Right kidney (tissue), 9 donors: ENCODE results near the gene DIAPH2.
A peak's percentile ranks its signal among the peaks of the same experiment; 100 is the strongest.
"Not testable (repeated sequence)": the region's sequence is repeated elsewhere in the genome, so short reads cannot be mapped to it uniquely, and the experiment has no call there.

Experiments used
- DNase-seq: peaks from one replicate; pipeline ENCODE4 v3.0.0-alpha.2; 2016
- long read RNA-seq, 8 donors: transcript quantifications; one replicate each; lab custom pipeline, GENCODE V29; 2026

DIAPH2 gene
- long read RNA-seq, donor 1 = 0 reads
- long read RNA-seq, donor 2 = 0 reads
- long read RNA-seq, donor 3 = 0 reads
- long read RNA-seq, donor 4 = 0 reads
- long read RNA-seq, donor 5, partial matches to known transcripts = 0 of 1 reads
- long read RNA-seq, donor 5, other reads (novel, unspliced or antisense) = 0 of 1 reads
- long read RNA-seq, donor 6 = 0 reads
- long read RNA-seq, donor 7 = 0 reads
- long read RNA-seq, donor 8 = 0 reads

DNA sequence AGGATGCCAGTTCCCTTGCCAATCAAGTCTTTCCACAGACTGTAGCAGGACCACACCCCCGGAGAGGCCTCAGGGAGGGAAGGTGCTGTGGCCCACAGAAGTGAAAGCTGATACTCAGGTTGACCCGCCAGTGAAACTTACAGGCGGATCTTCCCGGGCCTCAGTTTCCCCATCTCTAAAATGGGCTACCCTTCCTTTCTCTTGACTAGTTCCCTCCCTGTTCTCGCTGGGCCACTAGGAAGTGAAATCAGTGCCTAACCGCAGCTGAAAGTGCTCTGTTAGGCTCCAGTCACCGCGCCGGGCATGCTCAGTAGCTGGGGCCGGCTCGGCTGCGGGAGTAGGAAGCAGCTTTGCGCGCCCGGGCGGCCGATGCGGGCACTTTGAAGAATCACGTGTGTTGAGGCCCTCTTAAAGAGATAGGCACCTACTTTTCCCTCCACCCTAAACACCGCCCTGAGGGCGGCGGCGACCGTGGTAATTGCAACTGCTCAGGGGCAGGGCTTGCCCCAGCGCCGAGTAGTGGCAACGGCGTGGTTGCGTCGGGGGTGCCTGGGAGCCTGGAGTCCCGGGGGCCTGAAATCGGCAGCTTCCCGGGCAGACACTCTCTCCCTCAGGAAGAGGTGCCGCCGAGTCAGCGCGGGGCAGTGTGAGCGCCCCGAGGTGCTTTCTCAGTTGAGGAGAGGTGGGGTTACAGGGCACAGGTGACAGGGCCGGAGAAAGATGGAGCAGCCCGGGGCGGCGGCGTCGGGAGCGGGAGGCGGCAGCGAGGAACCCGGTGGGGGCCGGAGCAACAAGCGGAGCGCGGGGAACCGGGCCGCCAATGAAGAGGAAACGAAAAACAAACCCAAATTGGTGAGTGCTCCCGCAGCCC lies at the start of gene DIAPH2:
Gene DIAPH2, plus strand, starts transcription at position 504 of the 871 bp plus-strand sequence.
- DNase-seq = peak; percentile 64

DNA sequence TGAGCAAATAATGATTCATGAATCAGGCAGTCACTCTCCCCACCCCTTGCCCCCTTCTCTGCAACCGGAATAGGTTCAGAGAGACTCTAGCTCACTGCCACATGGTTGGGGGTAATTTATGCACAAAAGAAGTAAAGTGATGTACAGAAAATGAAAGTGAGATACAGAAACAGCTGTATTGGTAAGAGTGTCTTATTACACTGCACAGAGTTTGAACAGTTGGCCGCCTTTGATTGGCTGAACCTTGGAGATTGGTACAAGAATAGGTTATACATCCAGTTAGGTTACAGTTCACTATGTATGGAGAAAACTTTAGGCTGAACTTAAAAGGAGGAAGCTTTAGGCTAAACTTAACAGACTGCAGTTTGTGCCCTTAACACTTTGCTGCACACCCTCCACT lies 34.6 kb upstream of the DIAPH2 start:
- no peak for DNase-seq

DNA sequence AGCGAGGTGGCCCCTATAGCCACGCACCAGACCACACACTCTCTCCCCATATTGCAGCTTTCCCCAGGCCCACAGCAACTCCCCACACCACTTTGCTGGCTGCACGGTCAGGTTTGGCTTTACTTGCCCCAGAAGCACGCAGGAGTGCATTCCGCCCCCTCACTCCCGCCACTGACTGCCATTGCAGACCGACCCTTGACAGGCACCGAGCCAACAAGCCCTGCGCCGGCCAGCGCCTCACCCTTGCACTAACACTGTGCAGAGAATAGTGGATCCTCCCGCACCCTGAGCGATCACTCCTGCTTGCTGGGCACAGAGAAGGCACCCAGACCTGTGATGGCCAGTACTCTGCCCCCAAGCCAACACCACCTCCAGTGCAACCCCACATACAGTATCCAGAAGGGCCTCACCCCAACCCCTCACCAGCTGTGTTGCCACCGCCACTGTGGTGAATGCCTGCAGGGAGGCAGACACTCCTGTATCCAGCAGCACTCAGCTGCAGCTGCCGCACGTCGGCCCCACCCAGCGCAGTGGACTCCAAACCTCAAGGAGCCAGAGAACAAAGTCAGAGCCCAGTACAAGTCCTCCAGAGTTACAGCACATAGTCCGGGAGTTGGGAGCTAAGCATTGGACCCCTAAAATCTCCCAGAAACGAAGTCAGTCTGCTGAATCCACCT lies 28.6 kb upstream of the DIAPH2 start:
- DNase-seq = no peak

DNA sequence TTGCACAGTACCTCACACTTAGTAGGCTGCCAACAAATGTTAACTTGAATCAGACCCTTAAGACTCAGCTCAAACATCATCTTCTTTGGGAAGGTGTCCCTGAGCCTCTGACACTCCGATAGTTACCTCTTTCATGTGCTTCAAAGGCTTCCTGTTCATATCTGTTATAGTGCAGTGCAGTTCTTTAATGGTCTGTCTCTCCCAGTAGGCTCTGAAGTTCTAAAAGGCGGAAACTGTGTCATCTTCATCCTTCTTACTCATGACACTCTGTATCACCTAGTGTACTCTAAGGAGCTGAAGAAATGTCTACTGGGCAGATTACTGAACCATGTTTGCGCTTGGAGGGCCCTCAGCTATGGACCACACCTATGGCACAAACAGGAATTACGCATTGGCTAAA lies 2.1 kb upstream of the DIAPH2 start:
- DNase-seq = no peak

DNA sequence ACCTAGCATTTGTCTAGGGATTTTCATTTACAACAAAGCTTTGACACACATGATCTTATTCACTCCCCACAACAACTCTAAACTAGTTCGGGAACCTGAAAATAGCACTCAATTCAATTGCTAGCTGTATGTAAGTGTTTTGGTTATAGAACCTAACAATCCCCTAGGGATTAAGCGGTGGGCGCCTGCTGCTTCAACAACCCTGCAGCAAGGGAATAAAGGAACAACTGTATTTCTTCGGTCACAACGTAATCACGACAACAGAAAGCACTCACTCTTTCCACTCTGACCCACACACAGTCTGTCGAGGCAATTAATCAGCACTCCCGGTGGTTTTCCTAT lies 674 bp upstream of the DIAPH2 start:
- DNase-seq = no peak

DNA sequence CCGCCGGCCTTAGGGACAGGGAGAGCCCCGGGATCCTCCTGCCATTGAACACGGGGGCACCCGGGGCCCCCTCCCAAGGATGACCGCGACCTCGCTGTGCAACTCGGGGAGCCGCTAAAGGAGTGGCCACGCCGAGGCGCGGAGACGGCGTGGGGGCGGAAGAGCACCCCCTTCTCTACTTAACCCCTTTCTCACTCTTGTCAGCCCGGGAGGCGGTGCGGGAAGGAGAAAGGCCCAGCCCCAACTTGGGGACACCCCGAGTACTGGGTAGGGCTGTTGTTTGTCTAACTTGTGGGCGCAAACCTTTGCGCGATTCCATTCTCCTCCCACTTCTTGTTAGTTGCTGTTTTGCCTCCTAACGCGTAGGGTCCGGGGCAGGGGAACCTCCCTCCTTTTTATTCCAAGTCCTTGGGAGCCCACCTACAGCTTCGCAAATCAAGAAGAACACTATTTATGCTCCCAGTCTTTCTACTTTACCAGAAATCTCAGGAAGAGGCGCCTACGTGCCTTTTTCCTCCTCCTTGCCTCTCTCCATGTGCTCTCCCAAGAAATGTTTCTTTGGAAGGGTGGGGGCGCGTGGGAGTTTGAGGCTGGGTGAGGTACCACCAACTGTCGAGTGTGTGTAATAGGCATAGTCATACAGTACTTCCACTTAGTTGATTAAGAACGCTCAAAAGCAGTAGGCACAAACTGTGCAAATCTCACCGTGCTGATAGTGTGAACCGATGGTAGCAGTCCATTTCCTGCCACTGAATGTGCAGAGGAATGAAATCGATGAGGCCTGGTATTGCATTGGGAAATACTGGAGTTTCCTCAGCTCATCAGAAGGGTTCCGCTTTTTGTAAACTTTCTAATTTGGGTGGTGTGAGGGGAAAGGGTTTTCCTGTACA lies 813 bp downstream of the DIAPH2 start:
- DNase-seq = no peak

DNA sequence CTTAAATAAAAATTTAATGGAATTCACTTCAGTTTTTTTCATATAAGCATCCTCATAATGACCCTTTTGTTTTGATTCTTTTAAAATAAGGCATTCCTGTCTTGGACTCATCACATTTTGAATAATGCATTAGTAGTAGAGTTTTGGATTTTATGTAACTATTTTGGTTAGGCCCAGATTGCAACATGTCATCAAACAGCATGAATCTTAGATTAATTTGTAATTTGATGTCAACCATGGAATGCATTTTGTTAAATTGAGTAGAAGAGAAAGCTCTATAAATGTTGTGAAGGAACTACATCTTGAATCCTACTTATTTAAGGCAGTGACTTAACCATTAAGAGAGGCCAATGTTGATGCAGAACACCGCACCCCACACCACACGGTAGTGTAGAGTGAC lies 3.1 kb downstream of the DIAPH2 start:
- no peak for DNase-seq

DNA sequence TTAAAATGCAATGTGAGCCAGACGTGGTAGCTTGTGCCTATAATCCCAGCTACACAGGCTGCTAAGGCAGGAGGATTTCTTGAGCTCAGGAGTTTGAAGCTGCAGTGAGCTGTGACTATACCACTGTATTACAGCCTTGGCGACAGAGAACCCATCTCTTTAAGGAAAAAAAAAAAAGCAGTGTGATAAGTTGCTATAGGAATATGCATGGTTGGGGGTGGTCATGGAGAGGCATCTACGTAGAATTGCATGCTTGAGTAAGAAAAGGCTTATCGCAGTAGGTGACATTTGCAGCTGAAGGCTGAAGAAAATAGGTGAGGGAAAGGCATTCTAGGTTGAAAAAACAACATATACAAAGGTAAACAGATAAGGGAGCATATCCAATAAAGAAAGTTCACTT lies 4.1 kb downstream of the DIAPH2 start:
- no peak for DNase-seq

DNA sequence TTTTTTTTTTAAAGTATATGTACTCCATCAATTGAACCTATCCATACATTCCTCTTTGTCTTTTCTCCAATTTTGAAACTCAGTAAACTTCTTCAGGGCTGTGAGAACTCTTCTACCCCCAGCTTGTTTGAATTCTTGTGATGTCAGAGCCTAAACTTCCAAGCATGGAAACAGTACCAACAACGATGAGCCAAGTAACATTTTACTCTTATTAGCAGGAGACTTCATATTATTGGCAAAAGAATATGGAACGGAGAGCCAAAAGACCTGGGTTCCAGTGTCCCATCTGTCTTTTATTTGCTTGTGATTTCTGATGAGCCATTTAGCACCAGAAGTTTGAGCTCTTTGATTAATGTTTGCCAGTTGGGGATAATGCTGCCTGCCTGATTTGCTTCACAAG lies 5.3 kb downstream of the DIAPH2 start:
- no peak for DNase-seq

DNA sequence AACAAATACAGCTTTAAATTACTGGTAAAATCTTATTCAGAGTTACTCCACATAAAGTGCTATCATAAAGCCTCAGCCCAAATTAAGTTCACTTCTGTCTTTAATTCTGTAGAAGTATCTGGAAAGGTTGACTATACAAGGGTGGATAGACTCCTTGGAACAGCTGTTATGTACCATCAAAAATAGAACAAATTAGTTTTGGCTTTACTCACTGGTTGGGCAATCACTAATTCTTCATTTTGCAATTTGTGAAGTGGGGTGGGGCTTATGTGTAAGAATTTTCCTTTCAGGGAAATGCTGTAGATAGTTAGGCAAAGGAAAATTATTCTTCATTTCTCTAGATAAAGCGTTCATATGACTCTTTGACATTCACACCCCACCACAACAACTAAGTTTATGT lies 7.8 kb downstream of the DIAPH2 start:
- DNase-seq = no peak

DNA sequence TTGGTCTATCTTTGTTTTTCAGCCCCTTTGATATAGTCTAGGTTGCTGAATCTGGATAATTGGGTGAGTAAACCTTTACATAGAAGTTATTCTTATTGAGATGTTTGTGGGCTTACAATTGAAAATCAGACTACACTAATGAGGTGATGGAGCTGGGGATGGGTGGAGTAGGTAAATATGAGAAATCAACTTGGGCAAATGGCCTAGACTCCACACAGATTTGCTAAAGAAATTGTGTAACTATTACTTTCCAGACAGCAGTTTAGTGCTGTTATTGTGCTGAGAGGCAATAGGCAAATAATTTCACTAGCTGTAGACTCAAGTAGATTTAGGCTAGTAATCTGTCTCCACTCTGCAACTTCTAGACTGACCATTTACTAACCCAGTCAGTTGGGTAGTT lies 8.2 kb downstream of the DIAPH2 start:
- DNase-seq = no peak

DNA sequence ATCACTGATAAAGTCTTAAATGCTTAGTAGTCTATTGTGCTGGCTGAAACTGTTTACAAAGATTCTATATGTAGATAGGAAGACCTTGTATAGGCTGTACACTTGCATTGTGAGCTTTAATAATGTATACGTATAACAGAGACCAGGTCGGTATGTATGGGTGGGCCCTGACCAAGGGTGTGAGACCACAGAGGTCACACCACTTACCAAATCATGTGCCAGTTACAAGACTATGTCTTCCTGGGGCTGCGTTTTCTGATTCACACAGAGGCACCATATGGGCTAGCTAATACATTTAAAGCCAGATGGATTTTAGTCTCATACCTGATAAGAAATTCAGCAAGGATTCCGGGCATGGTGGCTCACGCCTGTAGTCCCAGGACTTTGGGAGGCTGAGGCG lies 8.8 kb downstream of the DIAPH2 start:
- no peak for DNase-seq

DNA sequence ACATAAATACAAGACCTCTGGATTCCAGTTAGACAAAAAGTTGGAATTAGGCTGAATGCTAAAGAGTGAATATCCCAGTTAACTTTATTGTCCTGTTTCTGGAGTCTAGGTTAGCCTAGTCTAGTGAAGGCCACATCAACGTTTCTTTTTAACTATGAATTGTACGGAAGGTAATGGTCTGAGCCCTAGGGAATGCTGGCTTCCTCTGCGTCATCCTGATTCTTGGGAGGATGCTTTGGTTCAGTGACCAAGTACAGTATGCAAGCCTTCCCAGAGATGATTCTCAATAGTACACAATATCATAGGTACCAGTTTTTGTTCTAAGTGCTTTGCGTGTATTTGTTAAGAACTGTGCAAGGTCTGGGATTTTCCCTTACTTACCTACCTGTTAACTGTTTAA lies 11.8 kb downstream of the DIAPH2 start:
- DNase-seq = no peak

DNA sequence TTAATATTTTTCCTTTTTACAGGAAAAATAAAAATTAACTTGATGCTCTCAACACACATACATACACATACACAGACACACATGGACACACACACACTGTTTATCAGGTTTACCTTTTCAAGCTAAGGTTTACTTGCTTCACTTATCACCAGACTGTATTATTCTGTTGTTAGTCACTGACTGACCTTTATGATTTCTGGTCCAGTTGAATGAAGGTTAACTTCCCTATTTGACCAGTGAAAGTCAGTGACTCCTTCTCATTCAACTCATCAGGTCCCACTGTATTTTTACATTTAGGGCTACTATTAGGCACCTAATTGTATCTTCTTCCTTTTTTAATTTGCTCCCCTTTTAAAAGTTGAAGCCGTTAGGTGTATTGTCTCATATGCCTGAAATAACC lies 16.0 kb downstream of the DIAPH2 start:
- DNase-seq = no peak

DNA sequence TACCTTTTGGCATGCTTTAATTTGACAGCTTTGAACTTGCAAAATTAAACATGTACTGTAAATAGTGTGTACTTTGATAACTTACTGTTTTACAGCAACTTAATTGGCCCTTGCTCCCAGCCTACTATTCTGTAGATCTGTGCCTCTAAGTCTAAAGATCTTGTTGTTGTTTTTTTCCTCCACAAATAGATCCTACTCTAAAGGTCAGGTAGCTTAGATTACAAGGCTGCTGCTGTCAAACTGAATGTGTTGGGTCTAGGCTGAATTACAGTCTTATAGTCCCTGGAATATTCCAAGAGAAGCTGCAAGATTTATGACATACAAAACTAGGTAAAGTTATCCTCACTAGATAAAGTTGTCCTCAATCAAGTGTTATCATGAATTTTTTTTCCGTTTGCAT lies 18.7 kb downstream of the DIAPH2 start:
- no peak for DNase-seq

DNA sequence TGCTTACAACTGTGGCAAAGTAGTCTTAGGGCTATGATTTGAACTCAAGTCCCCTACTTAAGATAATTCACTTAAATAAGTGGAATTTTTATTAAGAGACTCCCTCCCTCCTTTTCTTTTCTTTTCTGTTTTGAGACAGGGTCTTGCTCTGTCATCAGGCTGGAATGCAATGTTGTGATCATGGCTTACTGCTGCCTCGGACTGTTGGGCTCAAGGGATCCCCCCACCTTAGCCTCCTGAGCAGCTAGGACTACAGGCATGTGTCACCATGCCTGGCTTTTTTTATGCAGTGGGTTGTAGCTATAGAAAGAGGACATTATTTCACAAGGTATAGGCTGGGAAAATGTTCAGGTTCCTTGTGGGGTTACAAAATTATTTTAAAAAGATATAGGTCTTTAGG lies 19.2 kb downstream of the DIAPH2 start:
- DNase-seq = no peak

DNA sequence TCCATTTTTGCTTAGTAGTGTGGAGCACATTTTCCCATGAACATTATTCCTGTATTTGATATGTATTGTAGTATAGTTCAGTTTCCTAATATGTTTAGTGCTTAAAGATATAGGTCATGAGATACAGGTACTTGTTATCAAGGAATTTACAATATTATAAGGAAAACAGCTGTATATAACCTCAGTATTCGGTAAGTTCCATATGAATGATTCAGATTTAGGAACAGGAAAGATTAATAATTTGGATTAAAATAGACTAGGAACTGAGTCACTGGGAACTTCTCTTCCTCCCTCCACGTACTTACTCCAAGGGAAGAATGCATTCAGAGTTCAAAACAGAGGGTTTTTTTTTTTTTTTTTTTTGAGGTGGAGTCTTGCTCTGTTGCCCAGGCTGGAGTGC lies 20.0 kb downstream of the DIAPH2 start:
- DNase-seq = no peak

DNA sequence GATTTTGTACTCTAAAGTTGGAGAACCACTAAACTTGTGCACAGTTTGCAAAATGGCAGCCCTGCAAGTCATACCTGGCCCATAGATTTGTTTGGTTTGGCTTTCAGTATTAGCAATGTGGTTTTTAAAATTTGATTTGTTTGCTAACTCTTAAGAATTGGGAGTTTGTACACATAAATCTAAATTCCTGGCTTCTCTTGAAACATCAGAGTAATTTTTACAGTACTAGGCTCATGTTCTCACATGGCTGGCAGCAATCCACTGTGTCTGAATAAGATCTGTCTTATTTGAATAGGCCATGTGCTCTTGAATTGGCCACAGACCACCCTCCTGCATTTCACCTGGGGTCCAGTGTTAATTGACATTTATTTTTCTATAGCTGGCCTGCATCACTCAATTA lies 21.3 kb downstream of the DIAPH2 start:
- DNase-seq = no peak

DNA sequence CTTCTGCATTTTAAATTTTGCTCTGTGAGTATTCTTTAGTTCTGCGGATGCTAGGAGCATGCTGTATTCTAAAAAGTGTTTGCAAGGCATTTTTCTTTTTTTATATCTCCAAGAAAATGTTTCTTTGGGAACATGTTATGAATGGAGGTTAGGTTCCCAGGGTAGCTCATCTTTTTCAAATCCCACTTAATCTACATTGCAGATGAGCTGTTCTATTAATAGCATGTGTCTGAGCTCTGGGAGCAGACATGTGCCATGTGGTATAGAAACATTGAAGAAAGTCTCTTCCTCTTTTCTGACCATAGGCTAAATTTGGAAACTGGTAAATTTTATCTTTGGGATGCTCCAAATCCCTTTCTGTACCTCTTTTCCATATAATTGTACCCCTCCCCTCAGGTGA lies 23.2 kb downstream of the DIAPH2 start:
- no peak for DNase-seq

DNA sequence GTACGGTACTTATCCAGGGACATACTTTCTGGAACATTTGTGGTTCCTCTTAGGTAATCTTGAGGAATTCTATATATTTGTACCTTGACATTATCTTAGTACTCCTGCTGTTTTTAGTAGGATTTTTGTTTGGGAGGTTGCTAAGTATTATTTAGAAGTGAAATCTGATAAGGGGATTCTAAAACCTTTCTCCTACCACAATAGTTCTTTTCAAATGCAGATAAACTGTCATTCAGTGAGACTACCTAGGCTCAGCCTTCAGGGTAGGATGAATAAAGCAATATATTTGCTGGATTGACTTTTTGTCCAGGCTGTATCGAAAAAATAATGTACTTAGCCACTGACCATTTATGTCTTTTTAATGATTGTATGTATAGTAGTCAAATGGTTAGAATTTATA lies 25.4 kb downstream of the DIAPH2 start:
- DNase-seq = no peak

DNA sequence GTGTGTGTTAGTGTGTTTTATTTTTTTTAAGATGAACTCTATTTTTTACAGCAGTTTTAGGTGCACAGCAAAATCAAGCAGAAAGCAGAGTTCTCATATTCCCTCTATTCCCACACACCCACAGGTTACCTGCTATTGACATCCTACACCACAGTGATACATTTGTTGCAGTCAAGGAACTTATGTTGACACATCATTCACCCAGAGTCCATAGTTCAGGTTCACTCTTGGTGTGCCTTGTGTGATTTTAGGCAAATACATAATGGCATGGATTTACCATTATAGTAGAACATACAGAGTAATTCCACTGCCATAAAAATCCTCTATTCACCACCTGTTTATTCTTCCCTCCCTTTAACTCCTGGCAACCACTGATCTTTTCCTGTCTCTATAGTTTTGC lies 28.7 kb downstream of the DIAPH2 start:
- no peak for DNase-seq

DNA sequence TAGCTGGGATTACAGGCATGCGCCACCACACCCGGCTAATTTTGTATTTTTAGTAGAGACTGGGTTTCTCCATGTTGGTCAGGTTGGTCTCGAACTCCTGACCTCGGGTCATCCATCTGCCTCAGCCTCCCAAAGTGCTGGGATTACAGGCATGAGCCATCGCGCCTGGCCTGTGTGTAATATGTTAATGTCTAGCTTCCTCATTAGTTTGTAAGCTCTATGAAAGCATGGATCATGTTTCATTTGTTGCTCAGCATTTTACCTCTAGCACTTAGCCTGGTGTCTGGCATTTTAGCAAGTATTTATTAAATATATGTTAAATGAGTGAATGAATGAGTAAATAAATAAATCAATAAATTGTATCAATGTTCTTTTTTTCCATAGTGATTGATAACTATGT lies 29.8 kb downstream of the DIAPH2 start:
- not testable (repeated sequence) for DNase-seq

DNA sequence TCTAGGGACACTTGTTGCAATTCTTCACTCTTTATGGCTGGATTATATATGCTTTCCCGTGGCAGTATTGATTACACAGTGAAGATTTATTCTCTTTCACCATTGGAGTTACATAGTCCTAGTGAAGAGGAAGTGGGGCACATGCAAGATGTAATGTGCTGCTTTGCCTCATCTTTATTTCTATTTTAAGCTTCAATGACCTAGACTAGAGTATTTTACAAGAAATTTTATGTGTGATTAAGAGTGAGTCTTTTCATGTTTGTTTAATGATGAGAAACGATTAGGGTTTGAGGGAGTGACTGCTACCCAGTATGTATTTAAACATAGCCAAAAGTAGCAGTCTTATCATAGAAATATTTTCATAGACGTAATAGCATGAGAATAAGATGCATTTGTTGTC lies 30.8 kb downstream of the DIAPH2 start:
- DNase-seq = no peak
